CD4-positive, alpha-beta T cell treated with Interleukin-1 beta for 1 hour (primary cell): ENCODE results near the gene SIGMAR1.

Experiments used
- DNase-seq, 2 donors: peaks; one replicate each; pipeline ENCODE4 v3.0.0-alpha.2; 2020 to 2022

SIGMAR1 gene

GRCh38 chr9:34637356-34638137, at the start of gene SIGMAR1:
Gene SIGMAR1, minus strand, starts transcription at chr9:34637787. Its CDS starts 90 bp downstream, at chr9:34637697.
- DNase-seq, result peak; percentile 90 to 96

GRCh38 chr9:34686732-34687131, 49.1 kb upstream of the SIGMAR1 start:
- DNase-seq, result no peak

GRCh38 chr9:34686231-34686630, 48.6 kb upstream of the SIGMAR1 start:
- no peak for DNase-seq

GRCh38 chr9:34685591-34685990, 48.0 kb upstream of the SIGMAR1 start:
- no peak for DNase-seq

- no peak for DNase-seq
Measured at GRCh38 chr9:34684816-34685215, 47.2 kb upstream of the SIGMAR1 start.

- no peak for DNase-seq
Measured at GRCh38 chr9:34684145-34684544, 46.6 kb upstream of the SIGMAR1 start.

GRCh38 chr9:34675869-34676268, 38.3 kb upstream of the SIGMAR1 start:
- no peak for DNase-seq

- peak; percentile 52 to 55 for DNase-seq
Measured at GRCh38 chr9:34675048-34675714, 37.6 kb upstream of the SIGMAR1 start.

- DNase-seq, result no peak
Measured at GRCh38 chr9:34674440-34674839, 36.9 kb upstream of the SIGMAR1 start.

- no peak for DNase-seq
Measured at GRCh38 chr9:34671307-34671706, 33.7 kb upstream of the SIGMAR1 start.

GRCh38 chr9:34669809-34670562, 32.4 kb upstream of the SIGMAR1 start:
- DNase-seq, result no peak

- peak; percentile 93 to 94 for DNase-seq
Measured at GRCh38 chr9:34665381-34666250, 28.0 kb upstream of the SIGMAR1 start.

- no peak for DNase-seq
Measured at GRCh38 chr9:34665067-34665380, 27.4 kb upstream of the SIGMAR1 start.

GRCh38 chr9:34664281-34665066, 26.9 kb upstream of the SIGMAR1 start:
- DNase-seq, result peak; percentile 76 to 83

- peak; percentile 53 to 76 for DNase-seq
Measured at GRCh38 chr9:34663303-34663605, 25.7 kb upstream of the SIGMAR1 start.

GRCh38 chr9:34662526-34663302, 25.1 kb upstream of the SIGMAR1 start, which contains the start of gene CCL27:
Gene CCL27, minus strand, starts transcription at chr9:34662657. Its CDS starts 24 bp downstream, at chr9:34662633.
- no peak for DNase-seq

- DNase-seq, result no peak
Measured at GRCh38 chr9:34659592-34660253, 22.1 kb upstream of the SIGMAR1 start.

GRCh38 chr9:34658461-34658860, 20.9 kb upstream of the SIGMAR1 start:
- no peak for DNase-seq

GRCh38 chr9:34656992-34657391, 19.4 kb upstream of the SIGMAR1 start:
- no peak for DNase-seq

- no peak for DNase-seq
Measured at GRCh38 chr9:34655394-34655793, 17.8 kb upstream of the SIGMAR1 start.
